ENCODE results near the gene MRPL27.

The MRPL27 gene

DNA sequence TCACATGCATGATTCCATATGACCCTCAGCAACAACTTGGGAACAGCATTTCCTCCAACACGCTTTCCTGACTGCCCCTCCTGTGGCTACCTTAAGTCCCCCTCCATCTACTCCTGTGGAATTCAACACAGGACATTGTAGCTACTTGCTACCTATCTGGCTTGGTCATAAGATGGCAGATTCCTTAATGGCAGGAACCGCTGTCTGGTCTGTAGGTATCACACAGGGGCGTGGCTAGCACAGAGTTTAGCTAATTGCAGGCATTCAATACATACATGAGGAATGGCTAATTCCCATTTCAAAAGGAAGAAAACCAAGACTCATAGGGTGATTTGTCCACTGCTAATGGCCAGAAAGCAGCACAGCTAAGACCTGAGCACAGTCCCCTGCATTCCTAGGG is 15.7 kb upstream of the MRPL27 start:
- H3K4me3 ChIP-seq (ENCODE audit: low read depth, low read length, poor library complexity, severe bottlenecking): no peak overlapping the region
- H2AFZ ChIP-seq (ENCODE audit: low read length): no peak overlapping the region
- no peak overlapping the region for H3K27ac ChIP-seq (ENCODE audit: low read depth, low read length, poor library complexity, severe bottlenecking)
- no peaks in the 10 kb centered on the region for H3F3A ChIP-seq (ENCODE audit: insufficient read depth, low read length)
- no peaks in the 10 kb centered on the region for H4K20me1 ChIP-seq (ENCODE audit: insufficient read depth, low read length)
- no peak overlapping the region for H3K9ac ChIP-seq (ENCODE audit: low read length)
- H3K9me3 ChIP-seq (ENCODE audit: low read length): no peaks in the 10 kb centered on the region
- H3K9me2 ChIP-seq (ENCODE audit: low read depth, low read length): no peaks in the 10 kb centered on the region
- no peak overlapping the region for H3K4me2 ChIP-seq (ENCODE audit: low read length)
- H3K36me3 ChIP-seq (ENCODE audit: insufficient read depth, low read length): peaks cover 98% of the 10 kb centered on the region
- H3K79me2 ChIP-seq (ENCODE audit: insufficient read depth, low read length): no peaks in the 10 kb centered on the region
- H3K4me1 ChIP-seq (ENCODE audit: insufficient read depth, low read length, severe bottlenecking): peaks cover 8% of the 10 kb centered on the region
- H3K27me3 ChIP-seq (ENCODE audit: insufficient read depth, low read length): no peaks in the 10 kb centered on the region
- TF ChIP-seq CTCF (IDR thresholded peaks at IDR 0.05; ENCODE audit: low read length) (no peak), EZH2 (IDR thresholded peaks at IDR 0.05; ENCODE audit: borderline replicate concordance, low read length) (no peak)

- H3K36me3 ChIP-seq (ENCODE audit: insufficient read depth, low read length): peaks cover 98% of the 10 kb centered on the region
- H3K27ac ChIP-seq (ENCODE audit: low read depth, low read length, poor library complexity, severe bottlenecking): no peak overlapping the region
- H3K4me3 ChIP-seq (ENCODE audit: low read depth, low read length, poor library complexity, severe bottlenecking): no peak overlapping the region
- H4K20me1 ChIP-seq (ENCODE audit: insufficient read depth, low read length): no peaks in the 10 kb centered on the region
- no peak overlapping the region for H3K9ac ChIP-seq (ENCODE audit: low read length)
- no peak overlapping the region for H3K4me2 ChIP-seq (ENCODE audit: low read length)
- H3K9me3 ChIP-seq (ENCODE audit: low read length): no peaks in the 10 kb centered on the region
- H3F3A ChIP-seq (ENCODE audit: insufficient read depth, low read length): no peaks in the 10 kb centered on the region
- no peaks in the 10 kb centered on the region for H3K79me2 ChIP-seq (ENCODE audit: insufficient read depth, low read length)
- H2AFZ ChIP-seq (ENCODE audit: low read length): no peak overlapping the region
- TF ChIP-seq CTCF (IDR thresholded peaks at IDR 0.05; ENCODE audit: low read length) (no peak), EZH2 (IDR thresholded peaks at IDR 0.05; ENCODE audit: borderline replicate concordance, low read length) (no peak)
- peaks cover 5% of the 10 kb centered on the region for H3K4me1 ChIP-seq (ENCODE audit: insufficient read depth, low read length, severe bottlenecking)
- no peaks in the 10 kb centered on the region for H3K9me2 ChIP-seq (ENCODE audit: low read depth, low read length)
- H3K27me3 ChIP-seq (ENCODE audit: insufficient read depth, low read length): no peaks in the 10 kb centered on the region
Measured at GRCh38 chr17:50386510-50386909, 13.5 kb upstream of the MRPL27 start.

GRCh38 chr17:50382931-50383330 is 9.9 kb upstream of the MRPL27 start:
- Histone ChIP-seq H3K9me3 (ENCODE audit: low read length) (no peaks in the 10 kb centered on the region), H3K4me2 (ENCODE audit: low read length) (no peak overlapping the region), H3K27me3 (ENCODE audit: insufficient read depth, low read length) (no peaks in the 10 kb centered on the region), H3K36me3 (ENCODE audit: insufficient read depth, low read length) (peaks cover 95% of the 10 kb centered on the region), H3K4me1 (ENCODE audit: insufficient read depth, low read length, severe bottlenecking) (no peaks in the 10 kb centered on the region), H3K79me2 (ENCODE audit: insufficient read depth, low read length) (no peaks in the 10 kb centered on the region), H3K27ac (ENCODE audit: low read depth, low read length, poor library complexity, severe bottlenecking) (no peak overlapping the region), H3F3A (ENCODE audit: insufficient read depth, low read length) (no peaks in the 10 kb centered on the region), H4K20me1 (ENCODE audit: insufficient read depth, low read length) (no peaks in the 10 kb centered on the region), H3K9me2 (ENCODE audit: low read depth, low read length) (no peaks in the 10 kb centered on the region), H3K4me3 (ENCODE audit: low read depth, low read length, poor library complexity, severe bottlenecking) (no peak overlapping the region), H2AFZ (ENCODE audit: low read length) (no peak overlapping the region), H3K9ac (ENCODE audit: low read length) (no peak overlapping the region)
- TF ChIP-seq CTCF (IDR thresholded peaks at IDR 0.05; ENCODE audit: low read length): no peak
- TF ChIP-seq EZH2 (IDR thresholded peaks at IDR 0.05; ENCODE audit: borderline replicate concordance, low read length): no peak

All from OCI-LY1 (cell line).